Thoracic aorta (tissue), 2 donors: ENCODE results near the gene ATP13A5. TPM values are rescaled to one million over a fixed set of nuclear protein-coding genes. Genes with fewer than 3 reads are reported as not detected.

Source experiments
- ATAC-seq: fragments of 150-250 bp; one replicate; pipeline ENCODE4 v1.8.0; 2017; ENCODE audit warnings: low read depth; ENCODE audit not compliant: insufficient number of reproducible peaks, low FRiP score
- DNase-seq: peaks from one replicate; pipeline ENCODE4 v3.0.0-alpha.2; 2020; ENCODE audit warnings: low spot score
- H3K27ac ChIP-seq, 2 donors: fragments of 200-600 bp; sonication (generic); 1 replicate in 1 of 2; 2 replicates in 1 of 2; pipeline ENCODE4 v1.5.1; 2016; ENCODE audit warnings: mild to moderate bottlenecking in 2 of 2, moderate library complexity in 2 of 2
- H3K27me3 ChIP-seq: fragments of 200-600 bp; sonication (generic); replicated peaks from 2 replicates; pipeline ENCODE4 v1.6.0; 2016; ENCODE audit warnings: mild to moderate bottlenecking; ENCODE audit not compliant: insufficient read depth
- H3K36me3 ChIP-seq: fragments of 200-600 bp; sonication (generic); one replicate; pipeline ENCODE4 v1.5.1; 2016
- H3K4me1 ChIP-seq, 2 donors: fragments of 200-600 bp; sonication (generic); 1 replicate in 1 of 2; 2 replicates in 1 of 2; pipeline versions ENCODE4 v1.5.1 to v1.6.0; 2016; ENCODE audit warnings: low read depth in 2 of 2, mild to moderate bottlenecking in 1 of 2; ENCODE audit not compliant: control insufficient read depth in 1 of 2
- H3K4me3 ChIP-seq: fragments of 200-600 bp; sonication (generic); 2 replicates; pipeline ENCODE4 v1.5.1; 2016; ENCODE audit warnings: mild to moderate bottlenecking
- H3K9me3 ChIP-seq: fragments of 200-600 bp; sonication (generic); 2 replicates; pipeline ENCODE4 v1.5.1; 2016
- CTCF ChIP-seq: fragments of 200-600 bp; sonication (generic); IDR thresholded peaks from one replicate; pipeline ENCODE4 v1.5.1; 2019; ENCODE audit warnings: antibody characterized with exemption
- total RNA-seq, 2 donors: library from RNA; depleted of rRNA; stranded (reverse); fragments of >200 nt; gene quantifications; one replicate each; pipeline versions ENCODE4 v1.1.0 to v1.2.3, GENCODE V29; 2016

Gene ATP13A5
- total RNA-seq, 2 donors from 2014 or later: not detected

GRCh38 chr3:193229851-193230420 is 148.6 kb downstream of the ATP13A5 start:
- H3K9me3 ChIP-seq: no peaks in the 10 kb centered on the region
- TF ChIP-seq CTCF: no peak
- DNase-seq (no peak), ATAC-seq (no peak)
- H3K4me1 ChIP-seq: no peaks in the 10 kb centered on the region
- no peak overlapping the region for H3K27ac ChIP-seq
- H3K36me3 ChIP-seq: no peaks in the 10 kb centered on the region
- no peak overlapping the region for H3K4me3 ChIP-seq
- H3K27me3 ChIP-seq: no peaks in the 10 kb centered on the region

- Histone ChIP-seq H3K36me3 (no peaks in the 10 kb centered on the region), H3K27ac (no peak overlapping the region), H3K9me3 (no peaks in the 10 kb centered on the region), H3K27me3 (no peaks in the 10 kb centered on the region), H3K4me3 (no peak overlapping the region), H3K4me1 (no peaks in the 10 kb centered on the region)
- no peak for ATAC-seq
- DNase-seq: no peak
- TF ChIP-seq CTCF: no peak
These were observed 150.3 kb downstream of the ATP13A5 start for GRCh38 chr3:193228206-193228605.

- no peak overlapping the region for H3K27ac ChIP-seq
- H3K4me1 ChIP-seq: no peaks in the 10 kb centered on the region
- H3K36me3 ChIP-seq: no peaks in the 10 kb centered on the region
- no peak for DNase-seq
- no peak overlapping the region for H3K4me3 ChIP-seq
- no peaks in the 10 kb centered on the region for H3K27me3 ChIP-seq
- ATAC-seq: no peak
- no peak for TF ChIP-seq CTCF
- H3K9me3 ChIP-seq: no peaks in the 10 kb centered on the region
These were observed 153.0 kb downstream of the ATP13A5 start for GRCh38 chr3:193225302-193226125.

Other genes with a start within 250 kb of the ATP13A5 start
- not detected for gene PLAAT1, start 137.5 kb downstream of the ATP13A5 start, total RNA-seq
- gene ATP13A4, start 176.1 kb upstream of the ATP13A5 start, total RNA-seq: under 1 TPM in 1 of 2 donors, not detected in 1; 0.78 TPM
- 10 to 100 TPM; 34.0 to 43.8 TPM for gene OPA1, start 214.5 kb upstream of the ATP13A5 start, total RNA-seq